Activated CD4-positive, alpha-beta T cell treated with anti-CD3 and anti-CD28 coated beads for 36 hours (primary cell): ENCODE data around the gene ZBTB4. TPM values are rescaled to one million over a fixed set of nuclear protein-coding genes. Genes with fewer than 3 reads are reported as not detected.
"Not testable (repeated sequence)": the region's sequence is repeated elsewhere in the genome, so short reads cannot be mapped to it uniquely, and the experiment has no call there.

Experiments used
- ATAC-seq: fragments of 200-7000 bp; cut with Tn5 transposase; one replicate; pipeline ENCODE4 v1.10.0; 2021; ENCODE audit warnings: mild to moderate bottlenecking, moderate library complexity
- CTCF ChIA-PET: fragments of 350-600 bp; sonication (Branson Sonifier 250); formaldehyde crosslinking; loops from one replicate; lab custom pipeline; 2021; ENCODE audit warnings: antibody characterized with exemption; lab: Charles Lee
- POLR2A ChIA-PET: fragments of 350-600 bp; sonication (Branson Sonifier 250); formaldehyde crosslinking; loops from one replicate; lab custom pipeline; 2021; ENCODE audit warnings: antibody characterized with exemption, inconsistent platforms; lab: Charles Lee
- DNase-seq: peaks from one replicate; pipeline ENCODE4 v3.0.0-alpha.2; 2020
- H3K27ac Mint-ChIP-seq: one replicate; pipeline ENCODE4 v1.8.0; 2021; ENCODE audit warnings: mixed read lengths
- H3K27me3 Mint-ChIP-seq: one replicate; pipeline ENCODE4 v1.8.0; 2021; ENCODE audit warnings: mixed read lengths
- H3K36me3 Mint-ChIP-seq: one replicate; pipeline ENCODE4 v1.8.0; 2021; ENCODE audit warnings: low read depth, mixed read lengths
- H3K4me1 Mint-ChIP-seq: one replicate; pipeline ENCODE4 v1.8.0; 2021; ENCODE audit warnings: mixed read lengths
- H3K4me3 Mint-ChIP-seq: one replicate; pipeline ENCODE4 v1.8.0; 2021; ENCODE audit warnings: mild to moderate bottlenecking, moderate library complexity, mixed read lengths
- H3K9me3 Mint-ChIP-seq: one replicate; pipeline ENCODE4 v1.8.0; 2021; ENCODE audit warnings: low read depth, mixed read lengths
- intact Hi-C, 2 experiments: fragments of 100-400 bp; cut with DNase I in 1 of 2; cut with micrococcal nuclease in 1 of 2; formaldehyde crosslinking; loops; one replicate each; pipeline versions ENCODE4 v1.14.2 to v1.15.1; 2022 to 2024; cut with DNase I, micrococcal nuclease
- total RNA-seq, 2 experiments: library from RNA; stranded (reverse); gene quantifications; one replicate each; pipeline ENCODE4 v1.2.3, GENCODE V29; 2021

Gene ZBTB4
- total RNA-seq, 2 experiments from 2014 or later: 17.5 to 20.9 TPM

DNA sequence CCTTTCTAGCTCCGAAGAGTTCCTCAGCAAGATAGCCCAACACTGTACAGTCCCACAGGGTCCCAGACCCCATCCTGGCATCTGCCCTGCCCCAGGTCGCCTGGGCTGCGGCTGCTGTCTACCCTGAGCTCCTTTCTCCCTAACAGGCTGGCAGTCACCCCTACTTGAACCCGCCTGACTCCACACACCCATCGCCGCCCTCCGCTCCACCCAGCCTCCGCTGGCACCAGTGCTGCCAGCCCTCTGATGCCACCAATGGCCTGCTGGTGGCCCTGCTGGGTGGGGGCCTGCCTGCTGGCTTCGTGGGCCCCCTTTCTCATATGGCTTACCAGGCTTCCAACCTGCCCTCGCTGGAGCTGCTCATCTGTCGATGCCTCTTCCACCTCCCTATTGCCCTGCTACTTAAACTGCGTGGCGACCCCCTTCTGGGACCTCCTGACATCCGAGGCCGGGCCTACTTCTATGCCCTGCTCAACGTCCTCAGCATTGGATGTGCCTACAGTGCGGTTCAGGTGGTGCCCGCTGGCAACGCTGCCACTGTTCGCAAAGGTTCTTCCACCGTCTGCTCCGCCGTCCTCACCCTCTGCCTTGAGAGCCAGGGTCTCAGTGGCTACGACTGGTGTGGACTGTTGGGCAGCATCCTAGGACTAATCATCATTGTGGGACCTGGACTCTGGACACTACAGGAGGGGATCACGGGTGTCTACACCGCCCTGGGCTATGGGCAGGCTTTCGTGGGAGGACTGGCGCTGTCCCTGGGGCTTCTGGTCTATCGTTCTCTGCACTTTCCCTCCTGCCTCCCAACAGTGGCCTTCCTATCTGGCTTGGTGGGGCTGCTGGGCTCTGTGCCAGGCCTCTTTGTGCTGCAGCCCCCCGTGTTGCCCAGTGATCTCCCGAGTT, 2.7 kb upstream of the ZBTB4 start:
- Mint-ChIP-seq H3K27ac (peak overlapping the region; percentile 100), H3K4me1 (peaks cover 67% of the 10 kb centered on the region), H3K4me3 (peak overlapping the region; percentile 99), H3K36me3 (peaks cover 19% of the 10 kb centered on the region)
- not testable (repeated sequence) for H3K9me3 Mint-ChIP-seq, DNase-seq, H3K27me3 Mint-ChIP-seq, ATAC-seq
- ChIA-PET CTCF (interaction anchor here (0.6 kb wide), 2 partner anchors 41 to 148 kb away, joined by 3 read pairs; no protein-coding TSS in a partner anchor), POLR2A (interaction anchor here (0.6 kb wide), 1 partner anchor 691 kb away, joined by 3 read pairs; no protein-coding TSS in a partner anchor)
- intact Hi-C loops: loop anchor here (5.0 to 10.0 kb wide), 5 partner anchors 230 to 900 kb away; partner anchors contain the start of genes CTDNEP1 (in 1 of the 2), ELP5 (in 1 of the 2), PER1 (in 1 of the 2) and RNASEK (in 1 of the 2)

DNA sequence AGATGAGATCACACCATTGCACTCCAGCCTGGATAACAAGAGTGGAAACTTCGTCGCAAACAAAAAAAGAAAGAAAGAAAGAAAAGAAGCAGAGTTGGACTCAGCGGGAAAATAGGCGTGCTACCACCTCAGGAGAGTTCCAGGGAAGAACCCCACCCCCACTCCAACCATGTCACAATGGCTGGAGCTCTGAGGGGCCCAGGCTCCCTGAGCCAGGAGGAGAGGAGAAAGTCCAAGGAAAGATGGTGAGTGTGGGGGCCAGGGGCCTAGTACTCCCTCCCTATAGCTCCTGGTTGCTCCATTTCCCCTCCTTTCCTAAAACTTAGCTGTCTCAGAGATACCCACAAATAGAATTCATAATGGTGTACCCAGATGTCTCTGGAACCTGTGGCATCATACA, 1.8 kb upstream of the ZBTB4 start, which contains the start of gene SLC35G6:
Gene SLC35G6, plus strand, starts transcription at position 172 of the 400 bp plus-strand sequence. Its CDS starts 71 bp downstream, at position 243.
- CTCF ChIA-PET: interaction anchor here (0.6 to 3.4 kb wide), 4 partner anchors 37 to 147 kb away, joined by 3 to 16 read pairs (median 4); no protein-coding TSS in a partner anchor
- H3K27ac Mint-ChIP-seq: peak within 1 kb of the TSS; percentile 100
- intact Hi-C loops: loop anchor here (5.0 to 10.0 kb wide), 5 partner anchors 229 to 901 kb away; partner anchors contain the start of genes CTDNEP1 (in 1 of the 2), ELP5 (in 1 of the 2), PER1 (in 1 of the 2) and RNASEK (in 1 of the 2)
- not testable (repeated sequence) for ATAC-seq, DNase-seq, H3K9me3 Mint-ChIP-seq, H3K27me3 Mint-ChIP-seq
- H3K4me3 Mint-ChIP-seq: peak within 1 kb of the TSS; percentile 87
- POLR2A ChIA-PET: interaction anchor here (0.6 to 0.7 kb wide), 4 partner anchors 10 to 692 kb away, joined by 3 to 4 read pairs (median 3); no protein-coding TSS in a partner anchor
- peaks cover 67% of the 10 kb centered on the region for H3K4me1 Mint-ChIP-seq
- peaks cover 19% of the 10 kb centered on the region for H3K36me3 Mint-ChIP-seq

DNA sequence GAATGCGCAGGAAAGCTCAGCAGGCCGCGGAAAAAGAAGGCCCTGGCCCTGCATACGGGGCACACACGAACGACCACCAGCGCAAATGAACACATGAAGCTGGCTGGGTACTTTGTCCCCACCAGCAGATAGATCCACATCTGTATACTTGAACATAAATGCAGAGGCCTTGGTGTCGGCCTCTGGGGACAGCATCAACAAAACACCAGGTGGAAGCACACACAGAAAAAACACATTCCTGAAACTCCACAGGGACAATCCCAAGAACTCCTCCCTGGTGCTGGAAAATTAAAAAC, 606 bp upstream of the ZBTB4 start:
- H3K36me3 Mint-ChIP-seq: peaks cover 15% of the 10 kb centered on the region
- CTCF ChIA-PET: interaction anchor here (1.2 to 3.4 kb wide), 2 partner anchors 36 to 43 kb away, joined by 5 to 16 read pairs; no protein-coding TSS in a partner anchor
- POLR2A ChIA-PET: interaction anchor here (0.8 to 1.3 kb wide), 5 partner anchors 8 to 103 kb away, joined by 3 to 6 read pairs (median 3); partner anchors contain the start of gene MPDU1
- intact Hi-C loops: loop anchor here (5.0 to 10.0 kb wide), 5 partner anchors 228 to 902 kb away; partner anchors contain the start of genes CTDNEP1 (in 1 of the 2), ELP5 (in 1 of the 2), PER1 (in 1 of the 2) and RNASEK (in 1 of the 2)
- peaks cover 66% of the 10 kb centered on the region for H3K4me1 Mint-ChIP-seq
- no peak for DNase-seq
- H3K4me3 Mint-ChIP-seq: peak overlapping the region; percentile 87
- no peak for ATAC-seq
- H3K27me3 Mint-ChIP-seq: no peaks in the 10 kb centered on the region
- peak overlapping the region; percentile 96 for H3K27ac Mint-ChIP-seq
- H3K9me3 Mint-ChIP-seq: no peaks in the 10 kb centered on the region

DNA sequence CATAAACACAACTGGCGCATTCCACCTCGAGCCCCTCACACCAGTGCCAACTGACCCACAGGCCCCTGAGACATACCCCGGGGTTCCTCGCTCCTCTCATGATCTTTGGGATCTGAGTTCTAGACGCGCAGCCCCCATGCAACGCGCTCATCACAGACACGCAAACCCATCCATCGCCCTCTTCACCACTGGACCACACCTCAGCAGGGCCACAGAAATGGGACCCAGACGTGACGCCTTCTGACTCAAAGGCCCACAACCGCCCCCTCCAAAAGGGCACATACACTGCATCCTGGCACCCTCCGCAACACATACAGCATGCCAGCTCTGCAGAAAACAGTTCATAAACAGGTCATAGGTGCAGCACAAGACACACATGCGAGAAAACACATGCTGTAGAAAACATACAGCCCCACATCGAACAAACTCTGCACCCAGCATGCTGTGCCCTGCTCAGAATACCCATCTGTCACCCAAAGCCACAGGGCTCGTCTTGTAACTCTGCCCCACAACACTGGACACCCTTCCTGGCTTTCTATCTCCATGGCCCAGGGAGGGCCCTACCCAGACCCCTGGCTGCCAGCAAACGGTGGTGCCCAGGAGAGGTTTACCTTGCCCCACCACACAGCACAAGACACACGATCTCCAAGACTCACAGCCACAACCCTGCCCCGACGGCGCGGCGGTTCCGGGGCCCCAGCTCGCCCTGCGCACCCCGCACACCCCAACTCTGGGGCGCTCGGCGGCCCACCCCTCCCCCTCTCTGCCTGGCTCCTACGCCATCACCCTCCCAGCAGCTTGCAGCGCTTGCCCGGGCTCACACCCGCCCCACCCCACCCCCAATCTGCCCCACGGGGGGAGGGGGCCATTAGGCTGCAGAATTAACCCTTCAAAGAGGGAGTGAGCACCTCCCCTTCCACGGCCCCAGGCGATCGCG, 887 bp downstream of the ZBTB4 start:
- Mint-ChIP-seq H3K36me3 (peaks cover 10% of the 10 kb centered on the region), H3K27me3 (no peaks in the 10 kb centered on the region), H3K27ac (peak overlapping the region; percentile 91), H3K9me3 (no peaks in the 10 kb centered on the region), H3K4me3 (peak overlapping the region; percentile 87), H3K4me1 (peaks cover 67% of the 10 kb centered on the region)
- intact Hi-C loops: loop anchor here (1.0 to 2.0 kb wide), 3 partner anchors 23 to 358 kb away; no protein-coding TSS in a partner anchor
- ChIA-PET POLR2A (interaction anchor here (0.5 to 1.0 kb wide), 4 partner anchors 17 to 357 kb away, joined by 3 read pairs; partner anchors contain the start of gene TMEM102), CTCF (interaction anchor here (0.5 to 3.5 kb wide), 6 partner anchors 8 to 659 kb away, joined by 3 to 16 read pairs (median 4); partner anchors contain the start of gene FGF11)
- peak; percentile 42 for ATAC-seq
- DNase-seq: peak; percentile 80

DNA sequence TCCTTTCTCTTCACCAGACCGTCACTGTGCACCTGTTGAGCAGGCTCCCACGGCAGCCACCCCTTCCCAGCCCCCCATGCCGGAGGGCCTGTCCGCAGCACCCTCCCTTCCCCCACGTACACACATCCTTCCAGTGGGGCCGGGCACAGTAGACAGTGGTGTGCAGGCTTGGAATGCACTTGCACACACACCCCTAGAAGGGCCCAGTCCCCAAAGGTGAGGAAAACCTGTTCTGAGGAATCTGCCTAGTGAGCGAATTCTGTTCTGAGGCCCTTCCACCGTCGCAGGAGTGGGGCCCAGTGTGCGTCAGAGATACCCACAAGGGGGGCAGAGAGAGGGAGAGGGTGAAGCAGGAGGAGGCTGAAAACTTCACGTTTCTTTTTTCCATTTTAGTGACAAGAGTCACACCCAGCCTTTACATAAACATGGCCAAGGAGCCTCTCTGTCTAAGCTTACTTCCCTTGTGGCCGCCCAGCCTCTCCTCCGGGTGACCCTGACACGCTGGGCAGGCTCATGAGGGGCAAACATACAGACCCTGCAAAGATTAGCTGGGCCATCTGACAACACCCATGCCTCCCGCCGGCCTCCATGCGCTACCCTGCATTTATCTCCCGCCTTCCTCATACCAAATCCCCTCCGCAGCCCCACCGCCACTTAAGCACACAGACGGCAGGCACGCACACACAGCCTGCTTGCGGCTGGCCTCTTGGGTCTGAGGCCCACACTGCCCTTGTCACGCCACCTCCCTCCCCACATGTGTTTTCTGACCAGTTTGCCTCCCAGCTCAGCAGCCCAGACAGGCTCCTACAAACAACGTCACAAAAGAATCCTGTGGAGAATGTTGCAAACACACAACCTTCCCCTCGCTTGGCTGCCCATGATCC, 1.8 kb downstream of the ZBTB4 start:
- POLR2A ChIA-PET: interaction anchor here (0.5 to 1.5 kb wide), 5 partner anchors 11 to 357 kb away, joined by 3 read pairs; partner anchors contain the start of gene TMEM102
- no peaks in the 10 kb centered on the region for H3K27me3 Mint-ChIP-seq
- ATAC-seq (peak; percentile 8), DNase-seq (peak; percentile 66)
- no peaks in the 10 kb centered on the region for H3K9me3 Mint-ChIP-seq
- peaks cover 10% of the 10 kb centered on the region for H3K36me3 Mint-ChIP-seq
- peak overlapping the region; percentile 87 for H3K4me3 Mint-ChIP-seq
- H3K27ac Mint-ChIP-seq: peak overlapping the region; percentile 91
- CTCF ChIA-PET: interaction anchor here (0.5 to 3.5 kb wide), 6 partner anchors 9 to 237 kb away, joined by 3 to 16 read pairs (median 5); partner anchors contain the start of genes FGF11 and TMEM102
- intact Hi-C loops: loop anchor here (1.0 to 2.0 kb wide), 3 partner anchors 22 to 359 kb away; no protein-coding TSS in a partner anchor
- H3K4me1 Mint-ChIP-seq: peaks cover 62% of the 10 kb centered on the region

DNA sequence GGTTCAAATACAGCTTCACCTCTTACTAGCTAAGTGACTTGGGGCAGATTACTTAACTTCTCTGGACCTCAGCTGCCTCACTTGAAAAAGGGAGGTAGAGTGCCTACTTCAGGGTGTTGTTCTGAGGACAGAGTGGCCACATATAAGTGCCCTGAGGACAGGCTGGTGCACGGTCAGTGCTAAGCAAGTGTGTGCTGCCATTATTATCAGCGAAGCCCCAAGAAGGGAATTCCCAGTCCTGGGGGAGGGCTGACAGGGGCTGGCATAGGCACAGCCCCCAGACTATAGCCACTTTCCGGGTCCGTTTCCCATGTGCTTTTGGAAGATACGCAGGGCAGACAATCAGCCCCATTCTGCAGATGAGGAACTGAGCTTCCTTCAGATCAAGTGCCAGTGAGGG, 2.5 kb downstream of the ZBTB4 start:
- CTCF ChIA-PET: interaction anchor here (0.5 to 3.5 kb wide), 6 partner anchors 10 to 238 kb away, joined by 3 to 12 read pairs (median 5); partner anchors contain the start of gene TMEM102
- peaks cover 10% of the 10 kb centered on the region for H3K36me3 Mint-ChIP-seq

DNA sequence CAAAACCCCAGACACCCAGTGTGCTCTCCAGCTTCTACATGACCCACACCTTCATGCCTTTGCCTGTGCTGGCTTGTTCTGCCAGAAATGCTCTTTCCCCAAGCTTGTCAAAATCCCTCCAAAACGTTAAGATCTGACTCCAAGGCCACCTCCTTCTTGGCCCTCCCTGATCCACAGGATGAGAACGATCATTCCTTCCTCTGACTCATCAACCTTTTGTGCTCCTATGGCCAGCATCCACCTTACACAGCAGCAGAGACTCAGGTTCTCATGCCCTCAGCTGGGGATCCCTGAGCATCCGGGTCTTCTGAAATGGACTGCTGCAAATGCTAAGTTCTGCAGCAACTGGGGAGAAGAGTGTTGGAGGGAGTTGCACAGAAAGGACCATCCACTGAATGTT, 2.9 kb downstream of the ZBTB4 start:
- peaks cover 10% of the 10 kb centered on the region for H3K36me3 Mint-ChIP-seq
- DNase-seq (no peak), ATAC-seq (no peak)
- ChIA-PET POLR2A (interaction anchor here (0.6 to 1.7 kb wide), 6 partner anchors 9 to 1154 kb away, joined by 3 to 9 read pairs (median 3); no protein-coding TSS in a partner anchor), CTCF (interaction anchor here (0.5 to 3.5 kb wide), 11 partner anchors 10 to 238 kb away, joined by 3 to 12 read pairs (median 4); partner anchors contain the start of genes SENP3 and TMEM102)
- intact Hi-C loops: loop anchor here in 1 of 2 experiments (2.0 kb wide), 1 partner anchor 36 kb away; no protein-coding TSS in a partner anchor
- H3K4me3 Mint-ChIP-seq: peak overlapping the region; percentile 87
- peaks cover 59% of the 10 kb centered on the region for H3K4me1 Mint-ChIP-seq
- peak overlapping the region; percentile 75 for H3K27ac Mint-ChIP-seq
- H3K27me3 Mint-ChIP-seq: no peaks in the 10 kb centered on the region
- no peaks in the 10 kb centered on the region for H3K9me3 Mint-ChIP-seq

More for the DNA sequence above, 2.5 kb downstream of the ZBTB4 start:
- no peaks in the 10 kb centered on the region for H3K27me3 Mint-ChIP-seq
- peak overlapping the region; percentile 87 for H3K4me3 Mint-ChIP-seq
- DNase-seq (no peak), ATAC-seq (no peak)
- no peaks in the 10 kb centered on the region for H3K9me3 Mint-ChIP-seq
- H3K4me1 Mint-ChIP-seq: peaks cover 59% of the 10 kb centered on the region
- intact Hi-C loops: loop anchor here in 1 of 2 experiments (2.0 kb wide), 1 partner anchor 36 kb away; no protein-coding TSS in a partner anchor
- POLR2A ChIA-PET: interaction anchor here (0.6 to 1.7 kb wide), 5 partner anchors 9 to 1154 kb away, joined by 3 to 9 read pairs (median 3); no protein-coding TSS in a partner anchor
- H3K27ac Mint-ChIP-seq: peak overlapping the region; percentile 75

DNA sequence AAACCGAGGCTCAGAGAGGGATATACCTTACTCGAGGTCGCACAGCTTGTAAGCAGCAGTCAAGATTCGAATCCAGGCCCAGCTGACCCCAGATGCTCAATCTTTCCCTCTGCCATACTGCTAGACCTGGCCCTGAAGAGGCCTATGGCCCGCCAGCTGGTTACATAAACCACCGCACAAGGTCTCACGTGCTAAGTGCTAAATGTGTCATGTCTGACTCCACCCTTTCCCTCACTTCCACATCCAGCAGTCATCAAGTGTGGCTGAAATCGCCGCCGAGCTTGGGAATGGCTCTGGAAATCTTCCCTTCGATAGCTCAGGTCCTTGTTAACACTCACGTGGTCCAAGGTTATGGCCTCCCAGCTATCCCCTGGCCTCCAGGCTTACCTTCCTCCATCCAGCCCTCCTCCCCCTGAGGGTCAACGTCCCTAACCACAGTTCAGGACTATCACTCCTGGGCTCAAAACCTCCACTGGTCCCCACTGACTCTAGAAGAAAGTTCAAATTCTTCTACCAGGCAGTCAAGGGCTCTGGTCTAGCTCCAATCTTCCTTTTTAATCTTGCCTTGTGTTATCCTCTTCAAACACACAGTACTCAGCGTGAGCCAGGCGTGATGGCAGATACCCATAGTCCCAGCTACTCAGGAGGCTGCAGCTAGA, 3.5 kb downstream of the ZBTB4 start:
- peak overlapping the region; percentile 75 for H3K27ac Mint-ChIP-seq
- ATAC-seq (no peak), DNase-seq (peak; percentile 34)
- POLR2A ChIA-PET: interaction anchor here (0.6 to 1.7 kb wide), 3 partner anchors 9 to 12 kb away, joined by 3 to 9 read pairs (median 3); no protein-coding TSS in a partner anchor
- no peaks in the 10 kb centered on the region for H3K27me3 Mint-ChIP-seq
- intact Hi-C loops: loop anchor here in 1 of 2 experiments (2.0 kb wide), 1 partner anchor 35 kb away; no protein-coding TSS in a partner anchor
- CTCF ChIA-PET: interaction anchor here (0.7 to 3.5 kb wide), 10 partner anchors 10 to 153 kb away, joined by 3 to 12 read pairs (median 4); partner anchors contain the start of genes SENP3 and TMEM102
- H3K4me1 Mint-ChIP-seq: peaks cover 55% of the 10 kb centered on the region
- no peak overlapping the region for H3K4me3 Mint-ChIP-seq
- peaks cover 10% of the 10 kb centered on the region for H3K36me3 Mint-ChIP-seq
- H3K9me3 Mint-ChIP-seq: no peaks in the 10 kb centered on the region
